ENCODE data around the gene ILRUN. TPM values are rescaled to one million over a fixed set of nuclear protein-coding genes. Genes with fewer than 3 reads are reported as not detected.
A peak's percentile ranks its signal among the peaks of the same experiment; 100 is the strongest.
"Not testable (repeated sequence)": the region's sequence is repeated elsewhere in the genome, so short reads cannot be mapped to it uniquely, and the experiment has no call there.

The ILRUN gene
- polyA plus RNA-seq, 3 donors from 2014 or later, result 16.5 to 26.8 (median 19.3) TPM

- Mint-ChIP-seq H3K9me3 (no peaks in the 10 kb centered on the region), H3K36me3 (no peaks in the 10 kb centered on the region), H3K4me3 (no peak overlapping the region), H3K27me3 (ENCODE audit: low read depth in 3 of 3) (peaks cover 0 to 3% (median 0%) of the 10 kb centered on the region in 3 donors), H3K4me1 (peaks cover 66 to 89% of the 10 kb centered on the region in 2 donors), H3K27ac (peak overlapping the region; percentile 36 to 75 (median 66))
- no peak for DNase-seq
Observed at GRCh38 chr6:34667481-34668238, 28.9 kb downstream of the ILRUN start.

GRCh38 chr6:34665019-34665418 is 31.5 kb downstream of the ILRUN start:
- Mint-ChIP-seq H3K36me3 (no peaks in the 10 kb centered on the region), H3K27me3 (ENCODE audit: low read depth in 3 of 3) (peaks cover 0 to 2% (median 2%) of the 10 kb centered on the region in 3 donors), H3K4me3 (peak overlapping the region in 3 of 5 donors; percentile 19 to 48 (median 36)), H3K4me1 (peaks cover 45 to 81% of the 10 kb centered on the region in 2 donors), H3K27ac (peak overlapping the region in 5 of 6 donors; percentile 55 to 88 (median 80)), H3K9me3 (no peaks in the 10 kb centered on the region)
- DNase-seq, result no peak

GRCh38 chr6:34664256-34664971 is 32.2 kb downstream of the ILRUN start:
- no peaks in the 10 kb centered on the region for H3K36me3 Mint-ChIP-seq
- H3K27me3 Mint-ChIP-seq (ENCODE audit: low read depth in 3 of 3), result peaks cover 0 to 2% (median 2%) of the 10 kb centered on the region in 3 donors
- peaks cover 43 to 77% of the 10 kb centered on the region in 2 donors for H3K4me1 Mint-ChIP-seq
- peak overlapping the region; percentile 19 to 52 (median 41) for H3K4me3 Mint-ChIP-seq
- no peaks in the 10 kb centered on the region for H3K9me3 Mint-ChIP-seq
- no peak for DNase-seq
- peak overlapping the region; percentile 55 to 88 (median 81) for H3K27ac Mint-ChIP-seq

GRCh38 chr6:34663831-34664255 is 32.7 kb downstream of the ILRUN start:
- Mint-ChIP-seq H3K27me3 (ENCODE audit: low read depth in 3 of 3) (peaks cover 0 to 3% (median 2%) of the 10 kb centered on the region in 3 donors), H3K4me1 (peaks cover 43 to 80% of the 10 kb centered on the region in 2 donors), H3K9me3 (no peaks in the 10 kb centered on the region), H3K27ac (peak overlapping the region; percentile 37 to 80 (median 70)), H3K36me3 (no peaks in the 10 kb centered on the region), H3K4me3 (peak overlapping the region; percentile 7 to 41 (median 33))
- no peak for DNase-seq

- H3K27me3 Mint-ChIP-seq (ENCODE audit: low read depth in 3 of 3), result peaks cover 0 to 4% (median 2%) of the 10 kb centered on the region in 3 donors
- no peaks in the 10 kb centered on the region for H3K36me3 Mint-ChIP-seq
- H3K27ac Mint-ChIP-seq, result peak overlapping the region in 4 of 6 donors; percentile 45 to 80 (median 72)
- H3K4me1 Mint-ChIP-seq, result peaks cover 43 to 81% of the 10 kb centered on the region in 2 donors
- DNase-seq, result no peak
- H3K4me3 Mint-ChIP-seq, result peak overlapping the region in 2 of 5 donors; percentile 7 to 41
- no peaks in the 10 kb centered on the region for H3K9me3 Mint-ChIP-seq
Observed at GRCh38 chr6:34663371-34663770, 33.2 kb downstream of the ILRUN start.

- Mint-ChIP-seq H3K4me3 (no peak overlapping the region), H3K36me3 (no peaks in the 10 kb centered on the region), H3K27me3 (ENCODE audit: low read depth in 3 of 3) (peaks cover 0 to 4% (median 2%) of the 10 kb centered on the region in 3 donors), H3K9me3 (no peaks in the 10 kb centered on the region), H3K27ac (peak overlapping the region in 3 of 6 donors; percentile 20 to 31 (median 24)), H3K4me1 (peaks cover 51 to 79% of the 10 kb centered on the region in 2 donors)
- DNase-seq, result no peak
Observed at GRCh38 chr6:34661357-34661756, 35.2 kb downstream of the ILRUN start.

- Mint-ChIP-seq H3K27me3 (ENCODE audit: low read depth in 3 of 3) (peaks cover 0 to 2% (median 2%) of the 10 kb centered on the region in 3 donors), H3K27ac (peak overlapping the region; percentile 28 to 92 (median 59)), H3K4me3 (peak overlapping the region in 2 of 5 donors; percentile 8 to 25), H3K4me1 (peaks cover 41 to 78% of the 10 kb centered on the region in 2 donors), H3K9me3 (no peaks in the 10 kb centered on the region), H3K36me3 (peaks cover 4 to 5% (median 5%) of the 10 kb centered on the region in 3 donors)
- DNase-seq, result no peak
Observed at GRCh38 chr6:34658605-34659265, 37.8 kb downstream of the ILRUN start.

GRCh38 chr6:34657979-34658480 is 38.5 kb downstream of the ILRUN start:
- H3K27me3 Mint-ChIP-seq (ENCODE audit: low read depth in 3 of 3); H3K9me3 Mint-ChIP-seq; DNase-seq; H3K36me3 Mint-ChIP-seq: not testable (repeated sequence)
- Mint-ChIP-seq H3K4me1 (peaks cover 35 to 71% of the 10 kb centered on the region in 2 donors), H3K27ac (peak overlapping the region; percentile 92 to 97 (median 95)), H3K4me3 (peak overlapping the region; percentile 33 to 94 (median 84))

- peaks cover 35 to 65% of the 10 kb centered on the region in 2 donors for H3K4me1 Mint-ChIP-seq
- H3K27ac Mint-ChIP-seq, result peak overlapping the region; percentile 92 to 97 (median 95)
- no peaks in the 10 kb centered on the region for H3K9me3 Mint-ChIP-seq
- H3K36me3 Mint-ChIP-seq, result peaks cover 4 to 9% (median 5%) of the 10 kb centered on the region in 3 donors
- peaks cover 0 to 2% (median 0%) of the 10 kb centered on the region in 3 donors for H3K27me3 Mint-ChIP-seq (ENCODE audit: low read depth in 3 of 3)
- peak; percentile 35 to 44 (median 43) for DNase-seq
- H3K4me3 Mint-ChIP-seq, result peak overlapping the region; percentile 81 to 94 (median 84)
Observed at GRCh38 chr6:34657307-34657978, 39.1 kb downstream of the ILRUN start.

GRCh38 chr6:34657037-34657306 is 39.6 kb downstream of the ILRUN start:
- Mint-ChIP-seq H3K9me3 (no peaks in the 10 kb centered on the region), H3K4me3 (peak overlapping the region; percentile 81 to 94 (median 84)), H3K36me3 (peaks cover 4 to 12% (median 5%) of the 10 kb centered on the region in 3 donors), H3K27me3 (ENCODE audit: low read depth in 3 of 3) (peaks cover 0 to 2% (median 0%) of the 10 kb centered on the region in 3 donors), H3K27ac (peak overlapping the region; percentile 92 to 97 (median 95)), H3K4me1 (peaks cover 35 to 63% of the 10 kb centered on the region in 2 donors)
- DNase-seq, result no peak

- Mint-ChIP-seq H3K4me1 (peaks cover 35 to 61% of the 10 kb centered on the region in 2 donors), H3K4me3 (peak overlapping the region; percentile 81 to 94 (median 84)), H3K27ac (peak overlapping the region; percentile 92 to 97 (median 95)), H3K9me3 (no peaks in the 10 kb centered on the region), H3K36me3 (peaks cover 4 to 12% (median 5%) of the 10 kb centered on the region in 3 donors), H3K27me3 (ENCODE audit: low read depth in 3 of 3) (peaks cover 0 to 2% (median 0%) of the 10 kb centered on the region in 3 donors)
- DNase-seq, result no peak
Observed at GRCh38 chr6:34656378-34657036, 40.1 kb downstream of the ILRUN start.

- H3K9me3 Mint-ChIP-seq; H3K27me3 Mint-ChIP-seq (ENCODE audit: low read depth in 3 of 3): not testable (repeated sequence)
- Mint-ChIP-seq H3K36me3 (peaks cover 4 to 12% (median 5%) of the 10 kb centered on the region in 3 donors), H3K4me3 (peak overlapping the region; percentile 81 to 94 (median 84)), H3K4me1 (peaks cover 35 to 61% of the 10 kb centered on the region in 2 donors), H3K27ac (peak overlapping the region; percentile 92 to 97 (median 95))
- peak in 1 of 3 donors; percentile 17 for DNase-seq
Observed at GRCh38 chr6:34655876-34656377, 40.6 kb downstream of the ILRUN start.
